ENCODE results near the gene C7orf25.
A peak's percentile ranks its signal among the peaks of the same experiment; 100 is the strongest.
"Not testable (repeated sequence)": the region's sequence is repeated elsewhere in the genome, so short reads cannot be mapped to it uniquely, and the experiment has no call there.

The C7orf25 gene

DNA sequence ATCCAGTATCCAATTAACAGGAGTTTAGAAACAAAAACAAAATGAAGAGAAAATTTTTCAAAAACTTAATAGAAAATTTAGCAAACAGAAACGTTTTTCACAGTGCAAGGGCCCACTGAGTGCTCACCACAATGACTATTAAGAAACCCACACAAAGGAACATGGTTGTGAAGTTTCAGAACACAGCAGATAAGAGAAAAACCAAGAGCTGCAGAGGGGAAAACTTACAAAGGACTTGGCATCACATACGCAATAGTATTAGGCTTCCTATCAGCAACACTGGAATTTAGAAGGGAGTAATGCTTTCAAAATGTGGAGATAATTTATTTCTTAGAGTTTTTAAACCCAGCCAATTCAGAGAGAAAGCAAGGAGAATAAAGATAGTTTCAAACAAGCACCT is 1.7 kb upstream of the C7orf25 start:
- Histone ChIP-seq H3K4me1 (ENCODE audit: control insufficient read depth in 1 of 2, insufficient read depth in 2 of 2, low read length in 2 of 2) (peaks cover 21 to 23% of the 10 kb centered on the region in 2 donors), H3K27ac (ENCODE audit: low read depth, low read length) (no peak overlapping the region), H3K4me3 (ENCODE audit: low read depth in 1 of 2, low read length in 2 of 2) (no peak overlapping the region), H3K9ac (ENCODE audit: low read depth in 1 of 2, low read length in 2 of 2) (no peak overlapping the region), H3K9me3 (ENCODE audit: control insufficient read depth in 1 of 2, low read length in 2 of 2) (no peaks in the 10 kb centered on the region), H3K36me3 (ENCODE audit: control insufficient read depth in 1 of 2, insufficient read depth in 2 of 2, low read length in 2 of 2) (peaks cover 13 to 24% of the 10 kb centered on the region in 2 donors), H3K27me3 (ENCODE audit: control insufficient read depth in 1 of 2, insufficient read depth in 2 of 2, low read length in 2 of 2) (no peaks in the 10 kb centered on the region)

DNA sequence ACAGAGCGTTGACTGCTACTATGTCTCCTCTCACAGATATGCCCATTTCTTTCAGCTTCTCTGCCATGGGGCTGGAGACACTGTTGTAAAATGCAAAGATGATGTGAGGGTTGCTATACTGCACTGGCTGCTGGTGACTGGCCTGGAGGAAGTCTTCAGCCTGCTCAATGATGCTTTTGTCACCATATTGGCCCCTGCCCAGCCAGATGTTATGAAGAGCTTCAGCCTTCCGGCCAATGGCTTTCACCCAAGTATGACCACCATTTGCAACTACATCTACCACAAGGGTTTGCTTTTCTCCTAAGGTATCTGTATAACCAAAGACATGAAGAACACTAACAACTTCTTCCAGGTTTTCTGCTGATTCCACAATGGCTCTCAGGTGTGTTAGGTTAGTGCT is 1.6 kb downstream of the C7orf25 start:
- Histone ChIP-seq H3K27ac (ENCODE audit: low read depth, low read length) (no peak overlapping the region), H3K4me1 (ENCODE audit: control insufficient read depth in 1 of 2, insufficient read depth in 2 of 2, low read length in 2 of 2) (peaks cover 29 to 36% of the 10 kb centered on the region in 2 donors), H3K36me3 (ENCODE audit: control insufficient read depth in 1 of 2, insufficient read depth in 2 of 2, low read length in 2 of 2) (peaks cover 0 to 3% of the 10 kb centered on the region in 2 donors), H3K9ac (ENCODE audit: low read depth in 1 of 2, low read length in 2 of 2) (no peak overlapping the region), H3K27me3 (ENCODE audit: control insufficient read depth in 1 of 2, insufficient read depth in 2 of 2, low read length in 2 of 2) (no peaks in the 10 kb centered on the region), H3K4me3 (ENCODE audit: low read depth in 1 of 2, low read length in 2 of 2) (peak overlapping the region in 1 of 2 donors; percentile 84), H3K9me3 (ENCODE audit: control insufficient read depth in 1 of 2, low read length in 2 of 2) (no peaks in the 10 kb centered on the region)

DNA sequence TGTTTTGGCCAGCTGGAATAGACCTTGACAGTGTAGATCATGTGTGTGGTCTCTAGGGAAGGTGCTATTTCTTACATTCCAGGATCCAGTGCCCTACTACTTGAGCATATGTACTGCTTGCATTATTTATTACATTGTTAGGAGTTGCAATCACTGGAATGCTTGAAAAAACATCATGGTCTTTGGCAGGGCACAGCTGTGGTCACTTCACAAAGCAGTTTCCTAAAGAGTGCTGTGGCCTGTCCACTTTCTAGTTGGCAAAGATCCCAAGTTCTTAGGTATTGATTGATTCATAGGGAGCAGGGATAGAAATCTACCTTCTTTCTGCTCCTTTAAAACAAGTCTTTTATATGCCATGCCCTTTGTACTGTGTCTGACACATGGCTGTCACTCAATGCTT is 4.6 kb downstream of the C7orf25 start:
- H3K36me3 ChIP-seq (ENCODE audit: control insufficient read depth in 1 of 2, insufficient read depth in 2 of 2, low read length in 2 of 2), result no peaks in the 10 kb centered on the region
- H3K9me3 ChIP-seq (ENCODE audit: control insufficient read depth in 1 of 2, low read length in 2 of 2), result no peaks in the 10 kb centered on the region
- H3K9ac ChIP-seq (ENCODE audit: low read depth in 1 of 2, low read length in 2 of 2), result no peak overlapping the region
- H3K27me3 ChIP-seq (ENCODE audit: control insufficient read depth in 1 of 2, insufficient read depth in 2 of 2, low read length in 2 of 2), result no peaks in the 10 kb centered on the region
- no peak overlapping the region for H3K27ac ChIP-seq (ENCODE audit: low read depth, low read length)
- no peak overlapping the region for H3K4me3 ChIP-seq (ENCODE audit: low read depth in 1 of 2, low read length in 2 of 2)
- peaks cover 29 to 32% of the 10 kb centered on the region in 2 donors for H3K4me1 ChIP-seq (ENCODE audit: control insufficient read depth in 1 of 2, insufficient read depth in 2 of 2, low read length in 2 of 2)

DNA sequence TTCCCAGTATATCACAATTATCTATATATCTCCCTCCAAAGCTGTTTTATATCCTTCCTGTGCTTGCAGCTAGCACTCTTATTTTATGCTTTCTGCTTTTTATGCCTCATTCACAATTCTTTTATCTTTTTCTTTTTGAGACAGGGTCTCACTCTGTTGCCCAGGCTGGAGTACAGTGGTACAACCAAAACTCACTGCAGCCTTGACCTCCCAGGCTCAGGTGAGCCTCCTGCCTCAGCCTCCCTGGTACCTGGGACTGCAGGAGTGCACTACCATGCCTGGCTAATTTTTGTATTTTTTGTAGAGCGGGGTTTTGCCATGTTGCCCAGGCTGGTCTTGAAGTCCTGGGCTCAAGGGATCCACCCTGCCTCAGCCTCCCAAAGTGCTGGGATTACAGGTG is 5.7 kb downstream of the C7orf25 start:
- Histone ChIP-seq H3K4me3 (ENCODE audit: low read depth in 1 of 2, low read length in 2 of 2) (no peak overlapping the region), H3K9me3 (ENCODE audit: control insufficient read depth in 1 of 2, low read length in 2 of 2) (no peaks in the 10 kb centered on the region)

DNA sequence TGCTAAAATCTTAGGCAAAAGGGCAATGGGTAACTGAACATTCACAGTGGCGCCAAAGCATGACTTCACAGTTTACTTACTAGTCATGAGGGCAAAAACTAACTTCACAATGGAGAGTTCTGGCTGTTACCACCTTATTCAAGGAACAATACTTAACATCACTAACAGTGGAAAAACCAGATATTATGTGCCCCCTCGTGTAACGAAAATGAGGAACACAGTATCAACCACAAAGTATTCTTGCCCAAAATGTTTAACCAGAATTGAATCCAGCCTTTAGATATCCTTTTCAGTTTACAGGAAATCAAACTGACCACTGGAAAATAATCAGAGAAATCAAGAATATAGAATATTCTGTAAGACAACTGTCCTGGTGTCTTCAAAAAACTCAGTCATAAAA is 9.5 kb downstream of the C7orf25 start:
- no peaks in the 10 kb centered on the region for H3K9me3 ChIP-seq (ENCODE audit: control insufficient read depth in 1 of 2, low read length in 2 of 2)
- H3K4me1 ChIP-seq (ENCODE audit: control insufficient read depth in 1 of 2, insufficient read depth in 2 of 2, low read length in 2 of 2), result peaks cover 0 to 2% of the 10 kb centered on the region in 2 donors
- H3K4me3 ChIP-seq (ENCODE audit: low read depth in 1 of 2, low read length in 2 of 2), result no peak overlapping the region
- H3K9ac ChIP-seq (ENCODE audit: low read depth in 1 of 2, low read length in 2 of 2), result no peak overlapping the region
- H3K27me3 ChIP-seq (ENCODE audit: control insufficient read depth in 1 of 2, insufficient read depth in 2 of 2, low read length in 2 of 2), result no peaks in the 10 kb centered on the region
- no peaks in the 10 kb centered on the region for H3K36me3 ChIP-seq (ENCODE audit: control insufficient read depth in 1 of 2, insufficient read depth in 2 of 2, low read length in 2 of 2)
- no peak overlapping the region for H3K27ac ChIP-seq (ENCODE audit: low read depth, low read length)

More for the DNA sequence above, 5.7 kb downstream of the C7orf25 start:
- no peak overlapping the region for H3K27ac ChIP-seq (ENCODE audit: low read depth, low read length)
- no peaks in the 10 kb centered on the region for H3K36me3 ChIP-seq (ENCODE audit: control insufficient read depth in 1 of 2, insufficient read depth in 2 of 2, low read length in 2 of 2)
- no peaks in the 10 kb centered on the region for H3K27me3 ChIP-seq (ENCODE audit: control insufficient read depth in 1 of 2, insufficient read depth in 2 of 2, low read length in 2 of 2)
- H3K9ac ChIP-seq (ENCODE audit: low read depth in 1 of 2, low read length in 2 of 2), result no peak overlapping the region
- H3K4me1 ChIP-seq (ENCODE audit: control insufficient read depth in 1 of 2, insufficient read depth in 2 of 2, low read length in 2 of 2), result peaks cover 24 to 30% of the 10 kb centered on the region in 2 donors

DNA sequence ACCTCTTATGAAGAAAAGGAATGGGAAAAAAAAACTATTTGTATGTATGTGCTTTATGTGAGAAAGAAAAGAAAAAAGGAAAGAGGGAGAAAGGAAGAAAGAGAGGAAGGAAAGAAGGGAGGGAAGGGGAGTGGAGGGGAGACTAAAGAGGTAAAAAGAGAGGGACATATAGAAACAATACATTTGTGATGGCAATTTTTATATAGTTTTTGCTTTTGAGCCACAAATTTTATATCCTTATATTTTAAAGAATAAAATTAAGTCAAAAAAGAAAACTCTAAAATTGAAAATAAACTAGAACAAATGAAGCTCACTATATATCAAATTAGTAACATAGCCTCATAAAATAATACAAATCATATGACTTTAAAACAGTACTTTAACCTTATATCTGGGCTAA is 11.0 kb downstream of the C7orf25 start:
- H3K4me1 ChIP-seq (ENCODE audit: control insufficient read depth in 1 of 2, insufficient read depth in 2 of 2, low read length in 2 of 2), result no peaks in the 10 kb centered on the region
- no peaks in the 10 kb centered on the region for H3K36me3 ChIP-seq (ENCODE audit: control insufficient read depth in 1 of 2, insufficient read depth in 2 of 2, low read length in 2 of 2)
- H3K4me3 ChIP-seq (ENCODE audit: low read depth in 1 of 2, low read length in 2 of 2), result no peak overlapping the region
- H3K27me3 ChIP-seq (ENCODE audit: control insufficient read depth in 1 of 2, insufficient read depth in 2 of 2, low read length in 2 of 2), result no peaks in the 10 kb centered on the region
- no peak overlapping the region for H3K9ac ChIP-seq (ENCODE audit: low read depth in 1 of 2, low read length in 2 of 2)
- no peaks in the 10 kb centered on the region for H3K9me3 ChIP-seq (ENCODE audit: control insufficient read depth in 1 of 2, low read length in 2 of 2)
- no peak overlapping the region for H3K27ac ChIP-seq (ENCODE audit: low read depth, low read length)

DNA sequence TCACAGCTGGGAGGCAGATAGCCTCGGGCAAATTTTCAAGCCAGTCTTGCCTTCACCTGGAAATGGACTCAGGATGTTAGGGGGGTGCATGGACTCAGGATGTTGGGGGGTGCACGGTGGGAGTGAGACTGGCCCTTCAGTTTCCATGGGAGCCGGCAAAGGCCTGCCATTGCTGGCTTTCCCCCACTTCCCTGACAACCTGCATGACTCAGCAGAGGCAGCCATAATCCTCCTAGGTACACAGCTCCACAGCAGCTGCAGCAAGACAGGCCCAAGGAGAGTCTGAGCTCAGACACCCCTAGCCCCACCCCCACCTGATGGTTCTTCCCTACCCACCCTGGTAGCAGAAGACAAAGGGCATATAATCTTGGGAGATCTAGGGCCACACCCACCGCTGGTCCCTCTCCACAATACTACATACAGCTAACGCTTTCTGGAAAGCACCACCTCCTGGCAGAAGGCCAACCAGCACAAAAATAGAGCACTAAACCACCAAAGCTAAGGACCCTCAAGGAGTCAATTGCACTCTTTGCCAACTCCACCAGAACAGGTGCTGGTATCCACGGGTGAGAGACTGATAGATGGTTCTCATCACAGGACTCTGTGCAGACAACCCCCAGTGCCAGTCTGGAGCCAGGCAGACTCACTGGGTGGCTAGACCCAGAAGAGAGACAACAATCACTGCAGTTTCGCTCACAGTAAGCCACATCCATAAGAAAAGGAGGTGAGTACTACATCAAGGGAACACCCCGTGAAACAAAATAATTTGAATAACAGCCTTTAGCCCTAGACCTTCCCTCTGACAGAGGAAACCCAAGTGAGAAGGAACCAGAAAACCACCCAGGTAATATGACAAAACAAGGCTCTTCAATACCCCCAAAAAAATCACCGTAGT is 18.3 kb downstream of the C7orf25 start:
- no peak overlapping the region for H3K4me3 ChIP-seq (ENCODE audit: low read depth in 1 of 2, low read length in 2 of 2)
- no peaks in the 10 kb centered on the region for H3K9me3 ChIP-seq (ENCODE audit: control insufficient read depth in 1 of 2, low read length in 2 of 2)
- H3K27ac ChIP-seq (ENCODE audit: low read depth, low read length), result no peak overlapping the region
- no peak overlapping the region for H3K9ac ChIP-seq (ENCODE audit: low read depth in 1 of 2, low read length in 2 of 2)
- H3K4me1 ChIP-seq (ENCODE audit: control insufficient read depth in 1 of 2, insufficient read depth in 2 of 2, low read length in 2 of 2), result peaks cover 0 to 8% of the 10 kb centered on the region in 2 donors
- no peaks in the 10 kb centered on the region for H3K36me3 ChIP-seq (ENCODE audit: control insufficient read depth in 1 of 2, insufficient read depth in 2 of 2, low read length in 2 of 2)
- H3K27me3 ChIP-seq (ENCODE audit: control insufficient read depth in 1 of 2, insufficient read depth in 2 of 2, low read length in 2 of 2), result no peaks in the 10 kb centered on the region

DNA sequence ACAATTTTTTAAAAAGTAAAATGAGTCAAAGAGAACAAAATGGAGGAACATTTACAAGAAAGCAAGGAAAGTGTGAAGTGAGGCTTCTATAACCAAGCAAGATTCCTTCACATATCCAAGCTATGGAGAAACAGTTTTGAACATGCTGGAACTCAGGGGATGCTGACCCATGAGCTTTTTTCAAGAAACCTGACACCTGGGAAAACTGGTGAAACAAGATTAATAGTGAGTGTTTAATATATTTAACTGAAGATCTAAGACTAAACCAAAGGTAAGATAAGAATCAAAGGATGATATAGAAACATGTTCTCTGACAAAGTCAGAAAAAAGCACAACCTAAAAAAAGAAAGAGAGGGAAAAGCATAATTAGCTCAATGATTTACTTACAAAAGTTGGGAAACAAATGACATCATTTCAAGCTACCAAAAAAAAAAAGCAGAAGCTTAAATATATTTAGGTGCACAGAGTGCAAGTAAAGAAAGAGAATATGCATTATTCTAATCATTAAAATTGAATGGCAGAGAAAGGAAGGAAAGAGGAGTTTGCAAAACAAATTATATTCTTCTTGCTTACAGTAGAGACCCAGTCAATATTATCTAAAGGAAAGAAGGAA is 24.9 kb downstream of the C7orf25 start:
- H3K9me3 ChIP-seq (ENCODE audit: control insufficient read depth in 1 of 2, low read length in 2 of 2), result no peaks in the 10 kb centered on the region
- peaks cover 4 to 19% of the 10 kb centered on the region in 2 donors for H3K4me1 ChIP-seq (ENCODE audit: control insufficient read depth in 1 of 2, insufficient read depth in 2 of 2, low read length in 2 of 2)
- H3K9ac ChIP-seq (ENCODE audit: low read depth in 1 of 2, low read length in 2 of 2), result no peak overlapping the region
- no peak overlapping the region for H3K27ac ChIP-seq (ENCODE audit: low read depth, low read length)
- H3K4me3 ChIP-seq (ENCODE audit: low read depth in 1 of 2, low read length in 2 of 2), result no peak overlapping the region
- H3K36me3 ChIP-seq (ENCODE audit: control insufficient read depth in 1 of 2, insufficient read depth in 2 of 2, low read length in 2 of 2), result no peaks in the 10 kb centered on the region
- no peaks in the 10 kb centered on the region for H3K27me3 ChIP-seq (ENCODE audit: control insufficient read depth in 1 of 2, insufficient read depth in 2 of 2, low read length in 2 of 2)

DNA sequence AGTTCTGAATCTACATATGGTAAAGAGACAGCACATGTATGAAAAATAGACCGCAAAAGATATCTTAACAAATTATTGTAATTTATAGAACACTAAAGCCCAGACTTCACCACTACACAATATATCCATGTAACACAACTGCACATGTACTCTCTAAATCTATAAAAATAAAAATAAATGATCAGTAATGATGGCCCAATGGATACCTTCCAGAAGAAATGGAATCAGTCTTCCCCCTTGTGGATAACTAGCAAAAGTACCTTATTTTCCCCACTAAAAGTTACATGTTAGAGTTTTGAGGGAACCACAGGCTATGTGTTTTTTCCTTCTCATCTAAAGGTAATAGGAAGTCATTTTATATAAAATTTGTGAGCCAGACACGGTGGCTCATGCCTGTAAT is 25.7 kb downstream of the C7orf25 start:
- Histone ChIP-seq H3K27ac (ENCODE audit: low read depth, low read length) (no peak overlapping the region), H3K36me3 (ENCODE audit: control insufficient read depth in 1 of 2, insufficient read depth in 2 of 2, low read length in 2 of 2) (no peaks in the 10 kb centered on the region), H3K27me3 (ENCODE audit: control insufficient read depth in 1 of 2, insufficient read depth in 2 of 2, low read length in 2 of 2) (no peaks in the 10 kb centered on the region), H3K4me3 (ENCODE audit: low read depth in 1 of 2, low read length in 2 of 2) (no peak overlapping the region), H3K4me1 (ENCODE audit: control insufficient read depth in 1 of 2, insufficient read depth in 2 of 2, low read length in 2 of 2) (peaks cover 4 to 19% of the 10 kb centered on the region in 2 donors), H3K9ac (ENCODE audit: low read depth in 1 of 2, low read length in 2 of 2) (no peak overlapping the region), H3K9me3 (ENCODE audit: control insufficient read depth in 1 of 2, low read length in 2 of 2) (no peaks in the 10 kb centered on the region)

DNA sequence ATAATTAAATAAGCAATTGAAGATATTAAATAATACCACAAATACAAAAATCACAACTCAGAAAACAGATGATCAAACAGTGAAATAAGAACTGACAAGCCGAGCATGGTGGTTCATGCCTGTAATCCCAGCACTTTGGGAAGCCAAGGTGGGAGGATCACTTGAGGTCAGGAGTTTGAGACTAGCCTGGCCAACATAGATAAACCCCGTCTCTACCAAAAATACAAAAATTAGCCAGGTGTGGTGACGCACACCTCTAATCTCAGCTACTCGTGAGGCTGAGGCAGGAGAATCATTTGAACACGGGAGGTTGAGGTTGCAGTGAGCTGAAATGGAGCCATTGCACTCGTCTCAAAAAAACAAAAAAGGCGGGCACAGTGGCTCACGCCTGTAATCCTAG is 26.7 kb downstream of the C7orf25 start:
- not testable (repeated sequence) for H3K36me3 ChIP-seq (ENCODE audit: control insufficient read depth in 1 of 2, insufficient read depth in 2 of 2, low read length in 2 of 2); H3K27ac ChIP-seq (ENCODE audit: low read depth, low read length); H3K9ac ChIP-seq (ENCODE audit: low read depth in 1 of 2, low read length in 2 of 2); H3K27me3 ChIP-seq (ENCODE audit: control insufficient read depth in 1 of 2, insufficient read depth in 2 of 2, low read length in 2 of 2); H3K4me3 ChIP-seq (ENCODE audit: low read depth in 1 of 2, low read length in 2 of 2); H3K9me3 ChIP-seq (ENCODE audit: control insufficient read depth in 1 of 2, low read length in 2 of 2)
- peaks cover 4 to 19% of the 10 kb centered on the region in 2 donors for H3K4me1 ChIP-seq (ENCODE audit: control insufficient read depth in 1 of 2, insufficient read depth in 2 of 2, low read length in 2 of 2)

Data from duodenal mucosa (tissue), 2 donors.